Stimulated activated naive CD8-positive, alpha-beta T cell treated with anti-CD3 and anti-CD28 coated beads, Interleukin-15, Interleukin-2, amounts not matched to agents 100 U/mL and 50 U/mL, for 24 hours (primary cell): ENCODE data around the gene MBD3.
A peak's percentile ranks its signal among the peaks of the same experiment; 100 is the strongest.

Experiments used
- ATAC-seq: fragments of 150-1000 bp; cut with Tn5 transposase; one replicate; pipeline ENCODE4 v1.10.0; 2021
- DNase-seq: peaks from one replicate; pipeline ENCODE4 v3.0.0; 2021

The MBD3 gene

GRCh38 chr19:1598777-1599459, 6.3 kb upstream of the MBD3 start:
- ATAC-seq (no peak), DNase-seq (no peak)

- no peak for ATAC-seq
- no peak for DNase-seq
Measured at GRCh38 chr19:1593501-1593772, 772 bp upstream of the MBD3 start.

- DNase-seq, result peak; percentile 89
- peak; percentile 87 for ATAC-seq
Measured at GRCh38 chr19:1592024-1592754, 476 bp downstream of the MBD3 start.

GRCh38 chr19:1591421-1592023, 1.1 kb downstream of the MBD3 start:
- ATAC-seq (no peak), DNase-seq (peak; percentile 32)

- DNase-seq (peak; percentile 52), ATAC-seq (peak; percentile 16)
Measured at GRCh38 chr19:1590641-1591397, 1.8 kb downstream of the MBD3 start.

- ATAC-seq (no peak), DNase-seq (no peak)
Measured at GRCh38 chr19:1587872-1588271, 4.8 kb downstream of the MBD3 start.

GRCh38 chr19:1585243-1585580, 7.5 kb downstream of the MBD3 start:
- DNase-seq (no peak), ATAC-seq (no peak)

GRCh38 chr19:1584500-1585242, 8.0 kb downstream of the MBD3 start:
- no peak for ATAC-seq
- no peak for DNase-seq

- no peak for ATAC-seq
- DNase-seq, result no peak
Measured at GRCh38 chr19:1582201-1582600, 10.5 kb downstream of the MBD3 start.

- ATAC-seq (no peak), DNase-seq (no peak)
Measured at GRCh38 chr19:1580957-1581356, 11.7 kb downstream of the MBD3 start.

GRCh38 chr19:1580382-1580781, 12.3 kb downstream of the MBD3 start:
- no peak for ATAC-seq

GRCh38 chr19:1579222-1579621, 13.4 kb downstream of the MBD3 start:
- DNase-seq (no peak), ATAC-seq (no peak)

More at GRCh38 chr19:1580382-1580781, 12.3 kb downstream of the MBD3 start:
- DNase-seq, result no peak

GRCh38 chr19:1577929-1578618, 14.6 kb downstream of the MBD3 start:
- no peak for DNase-seq
- ATAC-seq, result no peak

GRCh38 chr19:1577090-1577928, 15.4 kb downstream of the MBD3 start:
- no peak for DNase-seq
- no peak for ATAC-seq

GRCh38 chr19:1576242-1577089, 16.2 kb downstream of the MBD3 start:
- no peak for ATAC-seq

GRCh38 chr19:1575323-1576241, 17.1 kb downstream of the MBD3 start:
- ATAC-seq, result no peak
- no peak for DNase-seq

More at GRCh38 chr19:1576242-1577089, 16.2 kb downstream of the MBD3 start:
- DNase-seq, result no peak

GRCh38 chr19:1574354-1575136, 18.1 kb downstream of the MBD3 start:
- DNase-seq (no peak), ATAC-seq (no peak)

GRCh38 chr19:1572795-1573194, 19.9 kb downstream of the MBD3 start:
- ATAC-seq (no peak), DNase-seq (no peak)
